Peyer's patch (tissue), 4 donors: ENCODE measurements around the gene CMTM8.

Source experiments
- POLR2A ChIP-seq, 2 donors: fragments of 450-650 bp; IDR thresholded peaks; one replicate each; pipeline ENCODE4 v1.5.1; 2017; ENCODE audit warnings: antibody characterized with exemption in 2 of 2, mild to moderate bottlenecking in 2 of 2, moderate library complexity in 2 of 2
- TF ChIP-seq, protein P1 (sequence below), 6 experiments: fragments of 450-650 bp in 4 of 6; fragments of 200-600 bp in 2 of 6; sonication (generic) in 1 of 6; IDR thresholded peaks; one replicate each; pipeline ENCODE4 v1.5.1; 2017 to 2019; ENCODE audit warnings: antibody characterized with exemption in 6 of 6, mild to moderate bottlenecking in 3 of 6, moderate library complexity in 1 of 6

DNA sequence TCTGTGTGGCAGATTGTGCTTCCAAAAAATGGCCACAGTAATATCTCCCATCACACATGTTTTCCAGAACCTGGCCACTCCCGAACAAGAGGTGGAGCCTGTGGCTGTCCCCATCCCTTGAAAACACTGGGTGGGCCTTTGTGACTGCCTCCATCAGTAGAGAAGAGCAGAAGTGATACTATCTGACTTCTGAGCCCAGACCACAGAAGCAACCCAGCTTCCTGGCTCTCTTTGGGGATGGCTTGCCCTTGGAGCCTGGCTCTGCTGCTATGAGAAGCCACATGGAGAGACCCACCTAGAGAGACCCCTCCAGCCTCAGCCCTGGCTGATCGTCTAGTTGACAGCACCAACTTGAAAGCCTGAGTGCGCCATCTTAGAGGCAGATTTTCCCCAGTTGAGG, 39.8 kb upstream of the CMTM8 start:
- TF ChIP-seq, protein P1, sequence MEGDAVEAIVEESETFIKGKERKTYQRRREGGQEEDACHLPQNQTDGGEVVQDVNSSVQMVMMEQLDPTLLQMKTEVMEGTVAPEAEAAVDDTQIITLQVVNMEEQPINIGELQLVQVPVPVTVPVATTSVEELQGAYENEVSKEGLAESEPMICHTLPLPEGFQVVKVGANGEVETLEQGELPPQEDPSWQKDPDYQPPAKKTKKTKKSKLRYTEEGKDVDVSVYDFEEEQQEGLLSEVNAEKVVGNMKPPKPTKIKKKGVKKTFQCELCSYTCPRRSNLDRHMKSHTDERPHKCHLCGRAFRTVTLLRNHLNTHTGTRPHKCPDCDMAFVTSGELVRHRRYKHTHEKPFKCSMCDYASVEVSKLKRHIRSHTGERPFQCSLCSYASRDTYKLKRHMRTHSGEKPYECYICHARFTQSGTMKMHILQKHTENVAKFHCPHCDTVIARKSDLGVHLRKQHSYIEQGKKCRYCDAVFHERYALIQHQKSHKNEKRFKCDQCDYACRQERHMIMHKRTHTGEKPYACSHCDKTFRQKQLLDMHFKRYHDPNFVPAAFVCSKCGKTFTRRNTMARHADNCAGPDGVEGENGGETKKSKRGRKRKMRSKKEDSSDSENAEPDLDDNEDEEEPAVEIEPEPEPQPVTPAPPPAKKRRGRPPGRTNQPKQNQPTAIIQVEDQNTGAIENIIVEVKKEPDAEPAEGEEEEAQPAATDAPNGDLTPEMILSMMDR (IDR thresholded peaks at IDR 0.05), result no peak
- no peak for TF ChIP-seq POLR2A (IDR thresholded peaks at IDR 0.05)
